HCT116 (cell line): Measurements from ENCODE around the gene KMT2C. TPM values are rescaled to one million over a fixed set of nuclear protein-coding genes. Genes with fewer than 3 reads are reported as not detected.

Source experiments
- ATAC-seq: fragments of 200-7000 bp; cut with Tn5 transposase; 2 replicates; pipeline ENCODE4 v1.9.1; 2020; ENCODE audit warnings: mild to moderate bottlenecking, moderate library complexity
- BruUV-seq: library from RNA; stranded (reverse); fragments of 400-500 nt; replicated peaks from 2 replicates; lab custom pipeline; 2021; lab: Mats Ljungman, UMichigan
- CTCF ChIA-PET: fragments of 300-600 bp; sonication (Branson Sonifier 250); formaldehyde crosslinking; loops from one replicate; lab custom pipeline; 2021; ENCODE audit warnings: antibody characterized with exemption; lab: Charles Lee
- POLR2A ChIA-PET: fragments of 300-600, 350-600 bp; sonication (Branson Sonifier 250); formaldehyde crosslinking; loops from one replicate; lab custom pipeline; 2021; ENCODE audit warnings: antibody characterized with exemption; lab: Charles Lee
- RAD21 ChIA-PET, 2 experiments: fragments of 300-600 bp; sonication (Branson Sonifier 250); formaldehyde crosslinking; loops; one replicate each; lab custom pipeline; 2023; ENCODE audit warnings: low total read pairs in 2 of 2; ENCODE audit not compliant: uncharacterized antibody in 2 of 2, unreplicated experiment in 2 of 2, low non-redundant PET in 1 of 2; lab: Charles Lee
- DNase-seq: peaks from one replicate; pipeline ENCODE4 v3.0.0-alpha.2; 2010; ENCODE audit warnings: low read depth, low spot score
- H2AFZ ChIP-seq: fragments of 200-600 bp; shearing (Covaris generic), sonication (generic); 2 replicates; pipeline ENCODE4 v1.6.1; 2017; ENCODE audit warnings: low read depth, mixed run types, mixed read lengths, antibody characterized with exemption, low read length; ENCODE audit not compliant: poor library complexity, severe bottlenecking
- H3K27ac ChIP-seq: 2 replicates; pipeline ENCODE4 v1.5.1; 2012; ENCODE audit warnings: low read depth, low read length
- H3K27me3 ChIP-seq: fragments of 200-600 bp; sonication (generic); 2 replicates; pipeline ENCODE4 v1.6.1; 2016; ENCODE audit warnings: mixed run types, low read length, mixed read lengths; ENCODE audit not compliant: insufficient read depth
- H3K36me3 ChIP-seq, 2 experiments: fragments of 200-500 bp in 1 of 2; fragments of 200-600 bp in 1 of 2; sonication (Bioruptor generic) in 1 of 2; sonication (generic) in 1 of 2; 2 replicates each; pipeline versions ENCODE4 v1.5.1 to v1.6.1; 2014 to 2016; ENCODE audit warnings: low read length in 2 of 2, inconsistent platforms in 1 of 2, mixed read lengths in 1 of 2, mixed run types in 1 of 2; ENCODE audit not compliant: insufficient read depth in 2 of 2, control insufficient read depth in 1 of 2
- H3K4me1 ChIP-seq, 2 experiments: fragments of 200-600 bp in 1 of 2; sonication (generic) in 1 of 2; 2 replicates each; pipeline versions ENCODE4 v1.5.1 to v1.6.1; 2012 to 2017; ENCODE audit warnings: low read length in 2 of 2, inconsistent platforms in 1 of 2, mild to moderate bottlenecking in 1 of 2, mixed read lengths in 1 of 2, mixed run types in 1 of 2, moderate library complexity in 1 of 2; ENCODE audit not compliant: insufficient read depth in 2 of 2, control insufficient read depth in 1 of 2
- H3K4me2 ChIP-seq: fragments of 200-600 bp; sonication (generic); 2 replicates; pipeline ENCODE4 v1.6.1; 2017; ENCODE audit warnings: mixed run types, low read length, mixed read lengths
- H3K4me3 ChIP-seq, 2 experiments: fragments of 200-600 bp in 1 of 2; sonication (generic) in 1 of 2; replicated peaks in 1 of 2; 2 replicates each; pipeline ENCODE4 v1.5.1; 2011 to 2016; ENCODE audit warnings: low read length in 2 of 2, control low read depth in 1 of 2, low read depth in 1 of 2, mild to moderate bottlenecking in 1 of 2, mixed read lengths in 1 of 2, mixed run types in 1 of 2
- H3K79me2 ChIP-seq: fragments of 200-600 bp; sonication (generic); 2 replicates; pipeline ENCODE4 v1.6.1; 2017; ENCODE audit warnings: mild to moderate bottlenecking, mixed run types, low read length, moderate library complexity, mixed read lengths; ENCODE audit not compliant: insufficient read depth
- H3K9ac ChIP-seq: fragments of 200-600 bp; sonication (generic); 2 replicates; pipeline ENCODE4 v1.6.1; 2016; ENCODE audit warnings: low read length, mixed read lengths
- H3K9me2 ChIP-seq: fragments of 200-600 bp; sonication (generic), shearing (Covaris generic); 2 replicates; pipeline ENCODE4 v1.6.1; 2017; ENCODE audit warnings: mixed run types, mild to moderate bottlenecking, moderate library complexity; ENCODE audit not compliant: insufficient read depth
- H3K9me3 ChIP-seq, 2 experiments: fragments of 200-500 bp in 1 of 2; fragments of 200-600 bp in 1 of 2; sonication (Bioruptor generic) in 1 of 2; sonication (generic) in 1 of 2; 2 replicates each; pipeline ENCODE4 v1.6.1; 2014 to 2017; ENCODE audit warnings: low read length in 2 of 2, mixed read lengths in 2 of 2, inconsistent platforms in 1 of 2, low read depth in 1 of 2, mild to moderate bottlenecking in 1 of 2, mixed run types in 1 of 2, moderate library complexity in 1 of 2; ENCODE audit not compliant: control insufficient read depth in 1 of 2, insufficient read depth in 1 of 2
- H4K20me1 ChIP-seq: fragments of 200-600 bp; sonication (generic), shearing (Covaris generic); 2 replicates; pipeline ENCODE4 v1.6.1; 2017; ENCODE audit warnings: mixed run types, mild to moderate bottlenecking, moderate library complexity; ENCODE audit not compliant: insufficient read depth
- CBX3 ChIP-seq: IDR thresholded peaks from 2 replicates; pipeline ENCODE4 v1.6.1; 2012; ENCODE audit warnings: low read depth
- EGR1 ChIP-seq: IDR thresholded peaks from 2 replicates; pipeline ENCODE4 v1.6.1; 2012; ENCODE audit warnings: low read depth
- EZH2 ChIP-seq: fragments of 200-600 bp; sonication (generic); IDR thresholded peaks from 2 replicates; pipeline ENCODE4 v1.6.1; 2017; ENCODE audit warnings: antibody characterized with exemption, mixed run types
- EZH2phosphoT487 ChIP-seq: fragments of 200-600 bp; IDR thresholded peaks from 2 replicates; pipeline ENCODE4 v1.6.1; 2018; ENCODE audit warnings: antibody characterized with exemption, borderline replicate concordance
- POLR2AphosphoS5 ChIP-seq: IDR thresholded peaks from 2 replicates; pipeline ENCODE4 v1.6.1; 2011; ENCODE audit warnings: mild to moderate bottlenecking, low read depth, low read length, moderate library complexity
- RAD21 ChIP-seq: IDR thresholded peaks from 2 replicates; pipeline ENCODE4 v1.6.1; 2012; ENCODE audit warnings: low read depth, mild to moderate bottlenecking
- SP1 ChIP-seq: IDR thresholded peaks from 2 replicates; pipeline ENCODE4 v1.6.1; 2012; ENCODE audit warnings: low read depth
- SRF ChIP-seq: IDR thresholded peaks from 2 replicates; pipeline ENCODE4 v1.6.1; 2012; ENCODE audit warnings: low read depth
- ZFX ChIP-seq: fragments of 450-650 bp; IDR thresholded peaks from 2 replicates; pipeline ENCODE4 v1.6.1; 2017
- intact Hi-C: fragments of 100-400 bp; cut with micrococcal nuclease; formaldehyde crosslinking; loops from 2 replicates; pipeline ENCODE4 v1.10.0; 2022
- total RNA-seq: library from RNA; stranded (reverse); gene quantifications from one replicate; pipeline ENCODE4 v1.2.1, GENCODE V29; 2021; ENCODE audit not compliant: unreplicated experiment
- TF ChIP-seq, protein P1 (sequence below), 3 experiments: fragments of 200-600 bp in 1 of 3; sonication (generic) in 1 of 3; IDR thresholded peaks in 2 of 3; conservative IDR thresholded peaks in 1 of 3; 2 replicates each; pipeline ENCODE4 v1.5.1; 2012 to 2017; ENCODE audit warnings: low read depth in 2 of 3, low read length in 2 of 3, antibody characterized with exemption in 1 of 3, borderline replicate concordance in 1 of 3, control low read depth in 1 of 3, mild to moderate bottlenecking in 1 of 3, mixed read lengths in 1 of 3, mixed run types in 1 of 3, moderate library complexity in 1 of 3; ENCODE audit not compliant: insufficient read depth in 1 of 3

Gene KMT2C
- total RNA-seq, 1 experiment from 2014 or later = 22.9 TPM

DNA sequence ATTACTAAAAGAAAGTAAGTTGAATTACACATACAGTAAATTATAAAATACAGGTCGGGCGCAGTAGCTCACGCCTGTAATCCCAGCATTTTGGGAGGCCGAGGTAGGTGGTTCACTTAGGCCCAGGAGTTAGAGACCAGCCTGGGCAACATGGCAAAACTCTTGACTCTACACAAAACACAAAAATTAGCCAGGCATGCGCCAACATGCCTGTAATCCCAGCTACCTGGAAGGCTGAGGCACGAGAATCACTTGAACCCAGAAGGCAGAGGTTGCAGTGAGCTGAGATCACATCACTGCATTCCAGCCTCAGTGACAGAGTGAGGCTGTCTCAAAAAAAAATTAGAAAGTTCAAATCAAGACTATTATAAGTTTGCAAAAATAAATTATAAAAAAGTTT lies 235.4 kb downstream of the KMT2C start:
- Histone ChIP-seq H2AFZ (no peak overlapping the region), H3K4me1 (no peaks in the 10 kb centered on the region), H3K27me3 (no peaks in the 10 kb centered on the region), H3K79me2 (no peaks in the 10 kb centered on the region), H3K9me3 (no peaks in the 10 kb centered on the region), H4K20me1 (no peaks in the 10 kb centered on the region), H3K36me3 (no peaks in the 10 kb centered on the region), H3K4me3 (no peak overlapping the region), H3K9me2 (no peaks in the 10 kb centered on the region), H3K9ac (no peak overlapping the region), H3K4me2 (no peak overlapping the region), H3K27ac (no peak overlapping the region)
- ChIA-PET POLR2A (no interaction called here), RAD21 (no interaction called here), CTCF (no interaction called here)
- no peak for ATAC-seq
- DNase-seq = no peak
- no peak for TF ChIP-seq EGR1
- TF ChIP-seq EZH2 = no peak
- BruUV-seq = no TSS peak
- intact Hi-C loops = no loop called here

DNA sequence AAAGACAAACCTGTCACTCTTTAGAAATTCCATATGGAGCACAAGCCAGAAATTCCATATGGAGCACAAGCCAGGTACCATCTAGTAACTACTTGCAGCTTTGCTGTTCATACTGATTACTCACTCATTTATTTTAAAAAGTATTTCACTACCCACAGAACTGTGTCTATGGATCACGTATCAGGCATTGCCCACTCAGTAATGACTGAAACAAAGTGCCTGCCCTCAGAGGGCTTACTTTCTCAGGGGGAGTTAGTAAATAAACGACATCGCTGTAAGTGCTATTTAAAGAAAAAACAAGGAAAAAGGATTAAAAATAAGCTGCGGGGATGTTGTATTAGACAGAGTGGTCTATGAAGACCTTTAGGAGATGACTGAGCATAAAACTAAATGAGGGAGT lies 239.4 kb downstream of the KMT2C start:
- ChIA-PET POLR2A (no interaction called here), RAD21 (no interaction called here), CTCF (no interaction called here)
- Histone ChIP-seq H3K9me3 (no peaks in the 10 kb centered on the region), H3K4me2 (no peak overlapping the region), H3K9me2 (no peaks in the 10 kb centered on the region), H3K36me3 (peaks cover 4 to 11% of the 10 kb centered on the region in 2 experiments; a peak in 3 of 4 replicates), H3K4me1 (no peaks in the 10 kb centered on the region), H3K4me3 (no peak overlapping the region), H3K9ac (no peak overlapping the region), H2AFZ (no peak overlapping the region), H3K27ac (no peak overlapping the region), H3K27me3 (no peaks in the 10 kb centered on the region), H3K79me2 (no peaks in the 10 kb centered on the region), H4K20me1 (no peaks in the 10 kb centered on the region)
- no TSS peak for BruUV-seq
- DNase-seq (no peak), ATAC-seq (no peak)
- intact Hi-C loops = no loop called here
- TF ChIP-seq CBX3 = no peak

DNA sequence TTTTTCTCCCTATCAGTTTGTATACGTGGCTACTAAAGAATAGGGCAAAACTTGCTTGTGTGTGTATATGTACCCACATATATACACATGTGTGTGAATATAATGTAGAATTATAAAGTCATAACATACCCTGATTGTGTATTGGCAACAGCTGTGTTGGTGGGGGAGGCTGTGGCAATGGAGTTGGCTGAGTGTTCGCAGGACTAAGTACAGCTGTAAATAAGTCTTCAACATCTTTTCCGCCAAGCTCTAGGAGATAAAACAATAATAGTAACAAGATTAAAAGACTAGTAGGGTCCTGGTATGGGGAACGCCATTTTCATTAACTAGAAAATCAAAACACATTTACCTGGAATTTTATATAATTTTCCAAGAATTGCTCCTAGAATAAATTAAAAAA lies 241.9 kb downstream of the KMT2C start:
- peaks cover 4 to 11% of the 10 kb centered on the region in 2 experiments; a peak in 3 of 4 replicates for H3K36me3 ChIP-seq
- no peak overlapping the region for H3K27ac ChIP-seq
- TF ChIP-seq, protein P1, sequence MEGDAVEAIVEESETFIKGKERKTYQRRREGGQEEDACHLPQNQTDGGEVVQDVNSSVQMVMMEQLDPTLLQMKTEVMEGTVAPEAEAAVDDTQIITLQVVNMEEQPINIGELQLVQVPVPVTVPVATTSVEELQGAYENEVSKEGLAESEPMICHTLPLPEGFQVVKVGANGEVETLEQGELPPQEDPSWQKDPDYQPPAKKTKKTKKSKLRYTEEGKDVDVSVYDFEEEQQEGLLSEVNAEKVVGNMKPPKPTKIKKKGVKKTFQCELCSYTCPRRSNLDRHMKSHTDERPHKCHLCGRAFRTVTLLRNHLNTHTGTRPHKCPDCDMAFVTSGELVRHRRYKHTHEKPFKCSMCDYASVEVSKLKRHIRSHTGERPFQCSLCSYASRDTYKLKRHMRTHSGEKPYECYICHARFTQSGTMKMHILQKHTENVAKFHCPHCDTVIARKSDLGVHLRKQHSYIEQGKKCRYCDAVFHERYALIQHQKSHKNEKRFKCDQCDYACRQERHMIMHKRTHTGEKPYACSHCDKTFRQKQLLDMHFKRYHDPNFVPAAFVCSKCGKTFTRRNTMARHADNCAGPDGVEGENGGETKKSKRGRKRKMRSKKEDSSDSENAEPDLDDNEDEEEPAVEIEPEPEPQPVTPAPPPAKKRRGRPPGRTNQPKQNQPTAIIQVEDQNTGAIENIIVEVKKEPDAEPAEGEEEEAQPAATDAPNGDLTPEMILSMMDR (IDR thresholded peaks at IDR 0.05 in 2 of 3, conservative IDR thresholded peaks at IDR 0.05 in 1 of 3; ENCODE audit: borderline replicate concordance in 1 of 3, insufficient read depth in 1 of 3, low read depth in 2 of 3, low read length in 2 of 3) = no peak
- TF ChIP-seq ZFX (no peak), EZH2phosphoT487 (no peak), RAD21 (no peak), POLR2AphosphoS5 (no peak), SP1 (no peak), EGR1 (no peak), SRF (no peak)
- TF ChIP-seq, all 23 proteins: peak for 0
- no peak overlapping the region for H3K9ac ChIP-seq
- H3K4me2 ChIP-seq = no peak overlapping the region
- no peaks in the 10 kb centered on the region for H3K9me2 ChIP-seq
- no peaks in the 10 kb centered on the region for H3K4me1 ChIP-seq
- H2AFZ ChIP-seq = no peak overlapping the region
- RAD21 ChIA-PET = no interaction called here
- H4K20me1 ChIP-seq = no peaks in the 10 kb centered on the region
- CTCF ChIA-PET = no interaction called here
- ATAC-seq (no peak), DNase-seq (no peak)
- BruUV-seq = no TSS peak
- no peaks in the 10 kb centered on the region for H3K27me3 ChIP-seq
- no peaks in the 10 kb centered on the region for H3K9me3 ChIP-seq
- no peaks in the 10 kb centered on the region for H3K79me2 ChIP-seq
- no peak overlapping the region for H3K4me3 ChIP-seq
- POLR2A ChIA-PET = no interaction called here
- intact Hi-C loops = no loop called here
